Epithelial cell of esophagus (primary cell): ENCODE results near the gene IL1RAPL1.

Experiments
- DNase-seq: peaks from one replicate; pipeline ENCODE4 v3.0.0; 2010; ENCODE audit warnings: low read depth
- H3K4me3 ChIP-seq: 2 replicates; pipeline ENCODE4 v1.5.1; 2011; ENCODE audit warnings: mild to moderate bottlenecking, low read length, control low read depth
- CTCF ChIP-seq: IDR thresholded peaks from 2 replicates; pipeline ENCODE4 v1.5.1; 2011; ENCODE audit warnings: low read depth, mild to moderate bottlenecking, low read length, control low read depth, inconsistent platforms; ENCODE audit not compliant: insufficient read depth; ENCODE audit errors: missing control alignments

IL1RAPL1 gene

GRCh38 chrX:29388509-29388908, 801.3 kb downstream of the IL1RAPL1 start:
- no peak overlapping the region for H3K4me3 ChIP-seq
- DNase-seq: no peak
- no peak for TF ChIP-seq CTCF

GRCh38 chrX:29397506-29397905, 810.3 kb downstream of the IL1RAPL1 start:
- no peak for DNase-seq

GRCh38 chrX:29407357-29407756, 820.1 kb downstream of the IL1RAPL1 start:
- TF ChIP-seq CTCF: no peak
- no peak for DNase-seq
- no peak overlapping the region for H3K4me3 ChIP-seq

More at GRCh38 chrX:29397506-29397905, 810.3 kb downstream of the IL1RAPL1 start:
- TF ChIP-seq CTCF: no peak
- no peak overlapping the region for H3K4me3 ChIP-seq

- DNase-seq: no peak
- no peak overlapping the region for H3K4me3 ChIP-seq
These were observed 832.7 kb downstream of the IL1RAPL1 start for GRCh38 chrX:29419774-29420553.

GRCh38 chrX:29422034-29422433, 834.8 kb downstream of the IL1RAPL1 start:
- no peak overlapping the region for H3K4me3 ChIP-seq
- DNase-seq: no peak
- no peak for TF ChIP-seq CTCF

More at GRCh38 chrX:29419774-29420553, 832.7 kb downstream of the IL1RAPL1 start:
- no peak for TF ChIP-seq CTCF

GRCh38 chrX:29431895-29432294, 844.6 kb downstream of the IL1RAPL1 start:
- DNase-seq: peak; percentile 14
- no peak overlapping the region for H3K4me3 ChIP-seq
- TF ChIP-seq CTCF: no peak

- TF ChIP-seq CTCF: no peak
- peak; percentile 20 for DNase-seq
- no peak overlapping the region for H3K4me3 ChIP-seq
These were observed 845.3 kb downstream of the IL1RAPL1 start for GRCh38 chrX:29432534-29432933.
